ENCODE results near the gene TMEM220.

DNA sequence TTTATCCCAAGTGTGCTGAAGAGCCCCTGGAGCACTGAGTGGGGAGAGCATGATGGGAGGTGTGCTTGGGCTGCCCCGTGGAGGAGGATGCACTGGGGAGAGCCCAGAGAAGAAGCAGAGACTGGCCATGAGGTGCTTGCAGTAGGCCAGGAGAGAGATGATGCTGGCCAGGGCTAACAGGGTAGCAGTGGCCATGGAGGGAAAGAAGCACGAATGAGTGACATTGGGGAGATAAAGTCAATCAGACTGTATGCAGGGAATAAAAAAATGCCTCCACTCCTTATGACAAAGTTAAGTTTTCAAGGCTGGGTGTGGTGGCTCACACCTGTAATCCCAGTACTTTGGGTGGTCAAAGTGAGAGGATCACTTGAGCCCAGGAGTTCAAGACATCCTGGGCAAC, 5.4 kb upstream of the TMEM220 start:
- no peak for TF ChIP-seq CHD1 (IDR thresholded peaks at IDR 0.05; ENCODE audit: low read depth, low read length)
- TF ChIP-seq, protein P1, sequence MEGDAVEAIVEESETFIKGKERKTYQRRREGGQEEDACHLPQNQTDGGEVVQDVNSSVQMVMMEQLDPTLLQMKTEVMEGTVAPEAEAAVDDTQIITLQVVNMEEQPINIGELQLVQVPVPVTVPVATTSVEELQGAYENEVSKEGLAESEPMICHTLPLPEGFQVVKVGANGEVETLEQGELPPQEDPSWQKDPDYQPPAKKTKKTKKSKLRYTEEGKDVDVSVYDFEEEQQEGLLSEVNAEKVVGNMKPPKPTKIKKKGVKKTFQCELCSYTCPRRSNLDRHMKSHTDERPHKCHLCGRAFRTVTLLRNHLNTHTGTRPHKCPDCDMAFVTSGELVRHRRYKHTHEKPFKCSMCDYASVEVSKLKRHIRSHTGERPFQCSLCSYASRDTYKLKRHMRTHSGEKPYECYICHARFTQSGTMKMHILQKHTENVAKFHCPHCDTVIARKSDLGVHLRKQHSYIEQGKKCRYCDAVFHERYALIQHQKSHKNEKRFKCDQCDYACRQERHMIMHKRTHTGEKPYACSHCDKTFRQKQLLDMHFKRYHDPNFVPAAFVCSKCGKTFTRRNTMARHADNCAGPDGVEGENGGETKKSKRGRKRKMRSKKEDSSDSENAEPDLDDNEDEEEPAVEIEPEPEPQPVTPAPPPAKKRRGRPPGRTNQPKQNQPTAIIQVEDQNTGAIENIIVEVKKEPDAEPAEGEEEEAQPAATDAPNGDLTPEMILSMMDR (conservative IDR thresholded peaks at IDR 0.05; ENCODE audit: low read depth, low read length), result no peak
- no peak for TF ChIP-seq MXI1 (IDR thresholded peaks at IDR 0.05; ENCODE audit: borderline replicate concordance, low read depth, low read length)
- no peak for TF ChIP-seq POLR2A (IDR thresholded peaks at IDR 0.05; ENCODE audit: low read depth, low read length)
- TF ChIP-seq CEBPB (IDR thresholded peaks at IDR 0.05; ENCODE audit: low read depth, low read length), result no peak
- no peak for TF ChIP-seq MAFK (IDR thresholded peaks at IDR 0.05; ENCODE audit: low read depth, low read length)
- no peak for TF ChIP-seq RAD21 (IDR thresholded peaks at IDR 0.05; ENCODE audit: low read length)
- TF ChIP-seq MAZ (IDR thresholded peaks at IDR 0.05; ENCODE audit: borderline replicate concordance, low read depth, low read length), result no peak
- TF ChIP-seq SMC3 (IDR thresholded peaks at IDR 0.05; ENCODE audit: low read depth, low read length), result no peak
- TF ChIP-seq RFX5 (IDR thresholded peaks at IDR 0.05; ENCODE audit: low read depth, low read length), result no peak
- TF ChIP-seq USF2 (IDR thresholded peaks at IDR 0.05; ENCODE audit: low read depth, low read length), result no peak
- no peak for TF ChIP-seq FOS (IDR thresholded peaks at IDR 0.05; ENCODE audit: low read depth, low read length)

Measured in IMR-90 (cell line).